Measurements from ENCODE around the gene TNPO3.
A peak's percentile ranks its signal among the peaks of the same experiment; 100 is the strongest.

TNPO3 gene

GRCh38 chr7:128937271-128937646, 117.7 kb downstream of the TNPO3 start:
- DNase-seq, result no peak

GRCh38 chr7:128936798-128937197, 118.1 kb downstream of the TNPO3 start:
- no peak for DNase-seq

DNA sequence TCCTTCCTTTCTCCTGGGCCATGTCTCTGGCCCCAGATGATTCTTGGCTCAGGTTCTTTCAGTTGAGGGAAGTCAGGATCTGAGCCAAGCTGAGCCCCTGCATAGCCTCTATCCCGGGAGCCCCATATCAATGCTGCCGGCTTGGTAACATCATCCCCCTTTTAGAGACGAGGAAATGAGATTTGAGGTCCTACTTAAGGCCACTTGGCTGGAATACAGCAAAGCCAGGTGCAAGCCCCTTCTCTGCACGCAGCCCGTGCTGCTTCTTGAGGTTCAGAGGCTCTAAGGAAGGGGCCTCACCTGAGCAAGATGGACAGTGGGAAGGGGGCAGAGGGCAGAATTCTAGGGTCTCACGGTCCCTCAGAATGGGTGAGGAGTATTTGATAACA, 119.6 kb downstream of the TNPO3 start:
- no peak for DNase-seq

- DNase-seq, result peak in 1 of 2 donors; percentile 36
These were observed 120.3 kb downstream of the TNPO3 start for GRCh38 chr7:128934361-128935341.

DNA sequence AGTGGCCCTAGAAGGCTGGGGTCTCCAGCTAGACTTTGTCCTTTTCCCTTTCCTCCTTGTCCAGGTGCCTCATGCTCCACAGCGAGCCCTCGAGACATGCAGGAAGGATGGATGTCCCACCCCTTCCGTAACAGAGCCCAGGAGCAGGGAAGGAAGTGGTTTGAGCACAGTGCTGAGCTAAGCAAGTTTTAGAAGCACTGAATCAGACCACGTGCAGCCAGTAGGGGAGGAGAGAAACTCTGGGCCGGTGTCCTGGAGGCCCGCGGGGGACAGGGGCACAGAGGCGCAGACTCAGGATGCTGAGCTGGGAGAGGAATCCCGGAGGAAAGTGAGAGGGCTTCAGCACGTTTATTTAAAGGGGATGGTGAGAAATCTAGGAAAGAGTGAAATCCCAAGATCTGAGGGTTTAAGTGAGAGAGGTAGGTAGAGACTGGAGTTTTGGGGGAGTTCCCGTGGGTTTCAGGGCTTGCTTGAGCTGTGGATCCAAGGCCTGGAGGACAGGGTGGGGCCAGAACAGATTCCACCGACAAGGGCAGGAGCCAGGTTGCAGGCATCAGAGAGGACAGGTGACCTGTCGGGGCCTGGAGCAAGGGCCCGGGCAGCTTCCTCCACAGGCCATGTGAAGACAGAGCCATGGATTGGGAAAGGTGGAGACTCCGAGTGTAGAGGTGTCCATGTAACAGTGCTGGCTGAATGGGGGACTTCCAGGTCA, 121.6 kb downstream of the TNPO3 start:
- peak; percentile 29 to 60 for DNase-seq

DNA sequence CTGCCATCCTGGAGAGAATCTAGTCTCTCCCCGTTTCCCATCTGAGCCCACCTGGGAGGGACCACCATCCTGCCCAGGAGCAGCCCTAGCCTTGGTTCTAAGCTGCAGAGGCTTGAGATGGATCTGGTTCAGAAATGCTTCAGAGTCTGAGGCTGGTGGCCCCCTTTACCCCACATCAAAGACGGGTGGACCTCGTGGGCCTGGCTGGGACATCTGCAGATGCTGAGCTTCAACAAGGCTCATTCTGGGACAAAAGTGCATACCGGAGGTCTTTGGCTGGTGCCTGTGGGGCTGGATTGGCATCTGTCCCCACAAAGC, 122.1 kb downstream of the TNPO3 start:
- no peak for DNase-seq

- no peak for DNase-seq
These were observed 122.7 kb downstream of the TNPO3 start for GRCh38 chr7:128931965-128932861.

DNA sequence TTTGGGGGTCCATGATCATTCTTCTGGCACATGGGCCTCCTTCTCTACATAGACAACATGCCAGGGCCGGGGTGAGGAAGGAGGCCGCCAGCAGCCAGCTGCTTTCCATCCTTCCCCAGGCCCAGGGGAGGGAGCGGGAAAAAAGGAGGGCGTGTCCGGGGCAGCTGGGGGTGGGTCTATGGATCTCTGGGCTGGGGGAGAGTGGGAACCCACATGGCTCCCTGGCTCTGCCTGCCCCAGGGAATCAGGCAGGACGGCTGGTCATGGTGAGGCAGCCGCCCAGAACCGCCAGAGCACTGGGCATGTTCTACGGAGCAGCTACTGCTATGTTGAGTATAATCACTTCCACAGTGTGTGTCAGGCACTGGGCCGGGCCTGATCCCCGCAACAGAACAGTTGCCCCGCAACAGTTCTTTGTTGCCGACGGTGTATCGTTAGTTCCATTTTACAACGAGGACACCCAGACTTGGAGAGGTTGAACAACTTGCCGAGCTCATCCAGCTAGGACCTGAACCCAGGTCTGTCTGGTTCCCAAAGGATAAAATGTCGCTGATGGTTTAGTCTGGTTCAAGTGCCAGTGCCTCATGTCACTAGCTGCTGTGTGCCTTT, 123.6 kb downstream of the TNPO3 start:
- DNase-seq, result no peak

DNA sequence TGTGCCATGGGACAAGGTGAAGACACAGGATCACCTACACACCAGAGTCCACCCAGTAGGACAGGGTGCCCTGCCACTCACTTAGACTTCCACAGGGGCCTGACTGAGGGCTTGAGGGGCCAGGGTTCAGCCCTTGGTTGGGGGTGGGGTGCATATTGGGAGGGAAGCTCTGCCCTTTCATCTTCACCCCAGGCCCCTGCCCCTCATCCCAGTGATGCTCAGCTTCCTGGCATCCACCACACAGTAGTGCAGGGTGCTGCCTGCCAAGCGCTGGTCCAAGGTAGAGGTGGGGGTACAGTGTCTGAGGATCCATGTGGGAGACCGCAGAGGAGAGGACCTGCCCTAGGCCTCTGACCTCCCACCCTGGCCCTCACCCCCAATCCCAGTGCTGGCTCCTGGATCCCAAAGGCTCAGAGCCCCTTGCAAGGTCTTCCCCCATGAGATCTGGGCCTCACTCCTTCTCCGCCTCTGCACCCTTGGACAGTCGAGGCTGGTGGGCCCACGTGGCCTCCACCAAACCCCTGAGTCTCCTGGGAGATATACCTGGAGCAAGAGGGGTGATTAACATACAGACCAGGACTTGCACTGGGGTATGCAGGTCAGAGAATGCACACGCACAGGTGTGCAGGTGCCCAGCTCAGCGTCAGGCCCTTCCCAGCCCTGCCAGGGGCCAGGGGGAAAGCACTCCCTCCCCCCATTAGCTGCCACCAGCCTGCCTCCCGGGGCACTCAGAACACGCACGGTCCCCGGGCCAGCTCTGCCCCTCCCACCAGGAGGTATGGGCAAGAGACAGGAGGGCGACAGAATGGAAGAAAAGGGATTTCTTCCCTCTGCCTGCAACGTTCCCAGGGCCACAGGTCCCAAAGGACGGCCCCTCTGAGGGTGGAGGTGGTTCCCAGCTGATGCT, 125.8 kb downstream of the TNPO3 start:
- DNase-seq, result no peak

DNA sequence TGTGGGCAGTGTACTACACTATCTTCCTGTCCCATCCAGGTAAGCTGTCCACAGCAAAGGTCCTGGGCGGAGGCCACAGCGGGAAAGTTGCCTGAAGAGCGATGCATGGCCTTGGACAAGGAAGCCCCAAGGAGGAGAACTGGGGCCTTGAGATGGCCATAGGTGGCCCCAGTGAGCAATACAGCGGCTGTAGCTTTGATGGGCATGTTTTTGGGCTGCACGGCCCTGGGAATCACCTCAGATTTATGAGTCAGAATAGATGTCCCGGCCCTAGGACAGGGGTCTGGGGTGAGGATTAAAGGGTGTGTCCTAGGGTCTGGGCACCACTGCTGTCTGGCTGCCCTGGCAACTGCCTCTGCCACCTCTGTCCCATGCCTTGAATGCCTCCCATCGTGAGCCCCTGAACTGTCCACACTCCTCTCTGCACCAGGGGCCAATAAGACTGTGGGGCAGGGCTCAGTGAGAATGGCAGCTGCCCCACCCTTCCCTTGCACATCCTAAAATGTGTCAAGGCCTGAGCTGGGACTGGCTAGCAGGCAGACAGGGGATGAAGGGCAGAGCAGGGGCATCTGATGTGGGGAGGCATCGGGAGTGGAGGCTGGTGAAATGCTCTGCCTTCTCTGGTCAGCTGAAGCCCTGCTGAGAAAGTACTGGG, 126.6 kb downstream of the TNPO3 start:
- no peak for DNase-seq

DNA sequence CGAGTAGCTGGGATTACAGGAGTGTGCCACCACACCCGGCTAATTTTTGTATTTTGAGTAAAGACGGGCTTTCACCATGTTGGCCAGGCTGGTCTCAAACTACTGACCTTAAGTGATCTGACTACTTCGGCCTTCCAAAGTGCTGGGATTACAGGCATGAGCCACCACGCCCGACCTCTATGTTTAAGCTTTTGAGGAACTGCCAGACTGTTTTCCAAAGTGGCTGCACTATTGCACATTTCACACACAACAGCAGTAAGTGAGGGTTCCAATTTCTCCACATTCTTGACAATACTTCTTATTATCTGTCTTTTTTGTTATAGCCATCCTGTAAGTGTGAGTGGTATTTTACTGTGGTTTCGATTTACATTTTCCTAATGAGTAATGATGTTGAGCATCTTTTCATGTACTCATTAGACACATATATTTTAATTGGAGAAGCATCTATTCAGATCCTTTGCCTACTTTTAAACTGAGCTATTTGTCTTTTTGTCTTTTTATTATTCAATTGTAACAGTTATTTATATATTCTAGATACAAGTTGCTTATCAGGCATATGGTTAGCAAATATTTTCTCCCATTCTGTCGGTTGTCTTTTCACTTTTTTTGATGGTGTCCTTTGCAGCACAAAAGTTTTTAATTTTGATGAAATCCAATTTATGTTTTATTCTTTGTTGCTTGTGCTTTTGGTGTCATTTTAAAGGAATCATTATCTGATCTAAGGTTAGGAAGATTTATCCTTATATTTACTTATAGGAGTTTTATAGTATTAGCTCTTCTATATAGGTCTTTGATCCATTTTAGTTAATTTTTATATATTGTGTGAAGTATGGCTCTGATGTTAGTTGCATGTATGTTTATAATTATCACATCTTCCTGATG, 130.0 kb downstream of the TNPO3 start:
- no peak for DNase-seq

- DNase-seq, result no peak
These were observed 131.5 kb downstream of the TNPO3 start for GRCh38 chr7:128923411-128923800.

DNA sequence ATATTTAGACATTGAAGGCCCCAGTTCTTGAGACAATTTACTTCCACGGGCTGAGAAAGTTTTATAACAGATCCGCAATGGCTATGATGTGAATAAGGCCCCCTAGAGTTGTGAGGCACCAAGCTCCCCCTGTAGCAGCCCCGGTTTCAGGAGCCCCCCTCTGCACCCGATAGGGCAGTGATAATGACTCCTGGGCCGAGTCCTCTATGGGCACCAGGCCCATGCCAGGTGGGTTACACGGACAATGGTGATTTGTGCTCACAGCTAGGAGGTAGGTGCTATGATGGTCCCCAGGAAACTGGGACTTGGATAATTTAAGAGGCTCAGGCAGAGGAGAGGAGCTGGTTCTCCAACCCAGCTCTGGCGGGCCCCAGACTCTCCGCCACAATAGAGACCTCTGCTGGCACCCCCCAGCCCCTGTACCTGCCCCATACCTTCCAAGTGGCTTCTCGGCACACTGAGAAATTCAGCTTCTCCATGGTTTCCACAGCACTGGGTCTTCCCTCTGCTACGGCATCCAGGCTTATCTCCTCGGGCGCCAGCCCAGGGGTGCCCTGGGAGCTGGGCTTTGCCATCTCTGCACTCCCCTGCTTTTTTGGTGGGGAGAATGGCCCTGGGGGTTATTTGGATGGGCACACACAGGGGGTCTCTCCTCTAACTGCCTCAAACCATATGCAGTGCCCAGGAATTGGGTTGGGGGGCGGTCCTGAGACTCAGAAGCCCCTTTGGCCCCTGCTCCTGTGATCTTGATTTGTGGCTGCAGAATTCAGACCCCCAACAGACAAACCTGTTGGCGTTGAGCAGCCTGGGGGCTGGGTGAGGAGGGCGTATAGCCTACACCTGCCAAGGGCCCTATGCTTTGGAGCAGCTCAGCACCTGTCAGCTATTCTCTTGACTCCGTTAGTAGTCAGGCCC, 132.2 kb downstream of the TNPO3 start:
- no peak for DNase-seq

- DNase-seq, result no peak
These were observed 133.0 kb downstream of the TNPO3 start for GRCh38 chr7:128921866-128922440.

- no peak for DNase-seq
These were observed 133.9 kb downstream of the TNPO3 start for GRCh38 chr7:128920913-128921582.

GRCh38 chr7:128919881-128920799, 134.8 kb downstream of the TNPO3 start:
- DNase-seq, result no peak

DNA sequence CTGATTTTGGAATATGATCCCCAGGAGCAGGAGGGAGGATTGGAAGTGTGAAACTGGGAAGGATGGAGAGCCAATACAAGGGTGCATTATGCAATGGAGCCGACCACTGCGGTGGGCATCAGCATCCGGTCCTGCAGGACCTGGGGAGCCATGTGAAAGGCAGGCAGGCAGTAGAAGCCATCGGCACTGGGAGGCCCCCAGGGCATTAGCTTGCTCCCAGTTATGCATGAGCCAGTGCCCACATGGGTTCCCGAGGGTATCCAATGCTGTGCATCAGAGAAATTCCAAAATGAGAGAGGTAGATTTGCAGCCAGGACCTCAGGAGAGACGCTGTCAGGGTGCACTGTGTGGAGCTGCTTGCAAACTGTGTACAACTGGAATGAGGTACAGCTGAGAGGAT, 135.7 kb downstream of the TNPO3 start:
- no peak for DNase-seq

Data from bone marrow (tissue), 2 donors.